Calu3 (cell line): Measurements from ENCODE around the gene PLD1. TPM values are rescaled to one million over a fixed set of nuclear protein-coding genes. Genes with fewer than 3 reads are reported as not detected.

Experiments
- BruUV-seq: library from RNA; stranded (reverse); fragments of 400-500 nt; replicated peaks from 2 replicates; lab custom pipeline; 2021; lab: Mats Ljungman, UMichigan
- CTCF ChIA-PET: fragments of 300-600 bp; sonication (Branson Sonifier 250); formaldehyde crosslinking; loops from one replicate; lab custom pipeline; 2022; ENCODE audit warnings: antibody characterized with exemption; lab: Charles Lee
- DNase-seq: peaks from one replicate; pipeline ENCODE4 v3.0.0; 2022
- H3K27ac Mint-ChIP-seq: one replicate; pipeline ENCODE4 v1.8.0; 2022; ENCODE audit warnings: mixed read lengths; ENCODE audit not compliant: unreplicated experiment
- H3K27me3 Mint-ChIP-seq: one replicate; pipeline ENCODE4 v1.8.0; 2022; ENCODE audit warnings: mixed read lengths; ENCODE audit not compliant: unreplicated experiment
- H3K36me3 Mint-ChIP-seq: one replicate; pipeline ENCODE4 v1.8.0; 2022; ENCODE audit warnings: mild to moderate bottlenecking, moderate library complexity, mixed read lengths; ENCODE audit not compliant: insufficient read depth, unreplicated experiment
- H3K4me1 Mint-ChIP-seq: one replicate; pipeline ENCODE4 v1.8.0; 2022; ENCODE audit warnings: mild to moderate bottlenecking, low read depth, mixed read lengths; ENCODE audit not compliant: unreplicated experiment
- H3K4me3 Mint-ChIP-seq: one replicate; pipeline ENCODE4 v1.8.0; 2022; ENCODE audit warnings: mild to moderate bottlenecking, low read depth, moderate library complexity, mixed read lengths; ENCODE audit not compliant: unreplicated experiment
- H3K9me3 Mint-ChIP-seq: one replicate; pipeline ENCODE4 v1.8.0; 2022; ENCODE audit warnings: low read depth, mixed read lengths; ENCODE audit not compliant: unreplicated experiment
- CTCF ChIP-seq: fragments of 200-600 bp; IDR thresholded peaks from one replicate; pipeline ENCODE4 v1.8.0; 2022; ENCODE audit warnings: antibody characterized with exemption; ENCODE audit not compliant: unreplicated experiment
- intact Hi-C: fragments of 100-400 bp; cut with micrococcal nuclease; formaldehyde crosslinking; loops from one replicate; pipeline ENCODE4 v1.10.0; 2022; ENCODE audit not compliant: unreplicated experiment
- total RNA-seq: library from RNA; stranded (reverse); gene quantifications from 2 replicates; pipeline ENCODE4 v1.2.3, GENCODE V29; 2022

PLD1 gene
- total RNA-seq, 1 experiment from 2014 or later = 61.2 TPM

DNA sequence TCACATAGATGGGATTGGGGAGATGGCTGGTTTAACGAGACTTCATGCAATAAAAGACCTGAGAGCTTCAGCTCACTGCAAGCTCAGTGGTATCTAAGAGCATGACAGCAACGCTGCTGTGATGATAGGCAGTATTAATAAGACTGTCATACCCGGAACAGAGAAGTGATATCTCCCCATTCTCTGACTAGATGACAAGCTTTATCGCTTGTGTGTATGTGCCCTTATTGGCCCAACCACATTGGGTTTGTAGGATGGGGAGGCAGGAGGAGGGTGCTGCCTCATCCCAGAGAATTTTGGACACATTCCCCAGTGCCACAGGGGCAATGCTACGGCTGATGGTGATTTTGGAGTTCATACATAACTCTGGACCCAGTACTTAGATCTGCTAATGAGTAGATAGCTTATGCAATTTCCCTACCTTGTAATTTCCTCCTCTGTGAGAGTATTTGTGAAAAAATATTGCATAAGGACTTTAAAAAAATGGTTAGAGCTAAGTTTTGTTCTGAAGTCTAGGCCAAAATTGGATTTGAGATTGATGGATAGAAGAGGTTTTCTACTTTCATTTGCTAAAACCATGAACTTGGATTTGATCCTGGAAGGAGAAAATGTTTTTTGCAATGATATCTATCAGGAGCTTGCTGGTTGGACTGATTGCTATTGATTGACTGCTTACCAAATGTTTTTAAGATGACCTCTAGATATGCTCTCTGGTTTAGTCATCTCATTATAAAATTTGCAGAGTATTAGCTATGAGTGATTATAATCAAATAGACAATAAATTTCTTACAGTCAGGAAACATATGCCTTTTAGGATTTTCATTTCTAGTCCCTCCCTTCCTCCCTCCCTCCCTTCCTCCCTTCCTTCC lies 18.9 kb upstream of the PLD1 start:
- Mint-ChIP-seq H3K27me3 (no peaks in the 10 kb centered on the region), H3K4me3 (no peak overlapping the region), H3K36me3 (no peaks in the 10 kb centered on the region), H3K9me3 (no peaks in the 10 kb centered on the region), H3K27ac (no peak overlapping the region), H3K4me1 (peaks cover 46% of the 10 kb centered on the region)
- no TSS peak for BruUV-seq
- intact Hi-C loops = no loop called here
- CTCF ChIA-PET = interaction anchor here (0.6 to 3.9 kb wide), 16 partner anchors 15 to 825 kb away, joined by 3 to 44 read pairs (median 3); partner anchors contain the start of gene PLD1
- TF ChIP-seq CTCF = no peak
- DNase-seq = no peak

- Mint-ChIP-seq H3K4me3 (no peak overlapping the region), H3K27ac (no peak overlapping the region), H3K36me3 (no peaks in the 10 kb centered on the region), H3K27me3 (no peaks in the 10 kb centered on the region), H3K9me3 (no peaks in the 10 kb centered on the region), H3K4me1 (peaks cover 56% of the 10 kb centered on the region)
- CTCF ChIA-PET = interaction anchor here (0.5 to 3.9 kb wide), 4 partner anchors 10 to 211 kb away, joined by 3 to 44 read pairs (median 3); no protein-coding TSS in a partner anchor
- intact Hi-C loops = no loop called here
- no TSS peak for BruUV-seq
- DNase-seq = no peak
- TF ChIP-seq CTCF = no peak
These were observed 17.7 kb upstream of the PLD1 start for GRCh38 chr3:171827836-171828458.

GRCh38 chr3:171827385-171827784 lies 17.1 kb upstream of the PLD1 start:
- DNase-seq = no peak
- no TSS peak for BruUV-seq
- Mint-ChIP-seq H3K27me3 (no peaks in the 10 kb centered on the region), H3K4me1 (peaks cover 56% of the 10 kb centered on the region), H3K9me3 (no peaks in the 10 kb centered on the region), H3K4me3 (no peak overlapping the region), H3K36me3 (no peaks in the 10 kb centered on the region), H3K27ac (no peak overlapping the region)
- no peak for TF ChIP-seq CTCF
- CTCF ChIA-PET = interaction anchor here (0.7 to 3.9 kb wide), 2 partner anchors 56 to 98 kb away, joined by 5 to 44 read pairs; no protein-coding TSS in a partner anchor
- intact Hi-C loops = no loop called here

GRCh38 chr3:171825222-171825828 lies 15.0 kb upstream of the PLD1 start:
- H3K36me3 Mint-ChIP-seq = no peaks in the 10 kb centered on the region
- no TSS peak for BruUV-seq
- no peak for DNase-seq
- TF ChIP-seq CTCF = no peak
- CTCF ChIA-PET = interaction anchor here (0.6 to 1.3 kb wide), 6 partner anchors 9 to 1069 kb away, joined by 3 to 4 read pairs (median 3); no protein-coding TSS in a partner anchor
- H3K4me1 Mint-ChIP-seq = peaks cover 59% of the 10 kb centered on the region
- intact Hi-C loops = no loop called here
- peak overlapping the region; percentile 28 for H3K27ac Mint-ChIP-seq
- peaks cover 3% of the 10 kb centered on the region for H3K9me3 Mint-ChIP-seq
- no peaks in the 10 kb centered on the region for H3K27me3 Mint-ChIP-seq
- no peak overlapping the region for H3K4me3 Mint-ChIP-seq
